Activated CD4-positive, CD25-positive, alpha-beta regulatory T cell treated with anti-CD3 and anti-CD28 coated beads, Interleukin-2, amount 50 U/mL, for 72 hours (primary cell): Measurements from ENCODE around the gene SOX3.

Experiments used
- DNase-seq: peaks from one replicate; pipeline ENCODE4 v3.0.0; 2021

SOX3 gene

DNA sequence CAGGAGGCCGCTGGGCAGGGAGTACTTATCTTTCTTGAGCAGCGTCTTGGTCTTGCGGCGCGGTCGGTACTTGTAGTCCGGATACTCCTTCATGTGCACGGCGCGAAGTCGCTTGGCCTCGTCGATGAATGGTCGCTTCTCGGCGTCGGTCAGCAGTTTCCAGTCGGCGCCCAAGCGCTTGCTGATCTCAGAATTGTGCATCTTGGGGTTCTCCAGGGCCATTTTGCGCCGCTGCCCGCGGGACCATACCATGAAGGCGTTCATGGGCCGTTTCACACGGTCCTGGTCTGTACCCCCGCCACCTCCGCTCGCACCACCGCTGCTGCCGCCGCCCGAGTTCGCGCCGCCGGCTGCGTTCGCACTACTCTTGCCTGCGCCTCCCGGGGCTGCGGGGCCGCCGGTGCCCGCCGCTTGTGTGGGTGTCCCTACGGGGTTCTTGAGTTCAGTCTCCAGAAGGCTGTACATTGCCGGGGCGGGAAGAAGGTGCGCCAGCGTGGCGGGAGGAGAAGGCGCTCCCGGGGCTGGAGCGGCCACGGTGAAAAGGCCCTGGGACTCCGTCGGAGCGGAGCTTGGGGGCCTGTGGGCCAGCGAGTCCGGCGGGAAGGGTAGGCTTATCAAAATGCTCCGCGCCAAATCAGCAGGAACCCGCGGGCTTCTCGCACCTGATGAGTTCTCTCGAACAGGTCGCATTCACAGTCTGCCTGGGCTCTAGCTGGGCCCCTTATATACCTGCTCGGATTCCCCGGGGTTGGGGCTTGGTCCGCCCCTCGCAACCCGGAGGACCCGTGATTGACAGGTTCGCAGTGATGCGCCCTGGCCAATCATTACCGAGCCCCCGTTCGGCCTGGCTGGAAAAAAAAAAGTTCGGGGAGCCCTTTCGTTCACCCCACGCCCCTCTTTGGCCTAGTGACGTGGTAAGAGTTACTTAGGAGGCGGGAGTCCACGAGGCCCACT is at the start of gene SOX3:
SOX3 (minus strand) TSS at position 699 of the 954 bp plus-strand sequence; CDS start at position 690, 9 bp downstream.
- DNase-seq: no peak

DNA sequence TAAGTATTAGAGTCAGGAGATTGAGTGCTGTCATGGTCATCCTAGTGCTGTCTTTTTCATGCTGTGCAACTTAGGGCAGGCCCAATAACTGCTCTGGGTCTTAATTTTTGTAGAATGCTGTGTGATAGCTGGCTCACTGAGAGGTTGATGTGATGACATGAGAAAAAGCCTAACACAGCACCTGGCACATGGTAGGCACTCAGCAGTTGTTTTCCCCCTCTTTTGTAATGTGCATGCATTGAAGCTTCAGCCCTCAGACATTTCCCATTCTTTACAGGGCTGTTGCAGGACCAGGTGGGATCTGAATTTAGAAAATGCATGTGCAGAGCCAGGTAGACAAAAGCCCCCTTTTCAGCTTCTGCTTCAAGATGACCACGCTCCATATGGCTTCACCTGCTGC is 44.1 kb upstream of the SOX3 start:
- DNase-seq: no peak

DNA sequence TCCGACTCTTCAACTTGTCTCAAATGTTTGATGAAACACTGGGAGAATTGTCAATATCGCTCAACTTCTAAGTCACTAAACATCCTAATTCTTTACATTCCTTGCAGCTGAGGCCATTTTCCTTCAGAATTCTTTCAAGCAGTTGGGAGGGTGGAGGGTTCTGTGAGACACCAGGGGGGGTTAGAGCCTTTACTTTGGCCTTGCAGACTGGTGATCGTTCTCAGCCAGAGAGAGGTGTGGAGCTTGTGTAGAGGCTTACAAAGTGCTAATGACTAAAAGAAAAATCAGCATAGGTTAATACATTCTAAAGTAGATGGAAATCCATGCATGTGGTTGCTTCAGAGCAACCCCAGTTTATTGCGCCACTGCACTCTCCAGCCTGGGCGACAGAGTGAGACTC is 21.3 kb upstream of the SOX3 start:
- no peak for DNase-seq

DNA sequence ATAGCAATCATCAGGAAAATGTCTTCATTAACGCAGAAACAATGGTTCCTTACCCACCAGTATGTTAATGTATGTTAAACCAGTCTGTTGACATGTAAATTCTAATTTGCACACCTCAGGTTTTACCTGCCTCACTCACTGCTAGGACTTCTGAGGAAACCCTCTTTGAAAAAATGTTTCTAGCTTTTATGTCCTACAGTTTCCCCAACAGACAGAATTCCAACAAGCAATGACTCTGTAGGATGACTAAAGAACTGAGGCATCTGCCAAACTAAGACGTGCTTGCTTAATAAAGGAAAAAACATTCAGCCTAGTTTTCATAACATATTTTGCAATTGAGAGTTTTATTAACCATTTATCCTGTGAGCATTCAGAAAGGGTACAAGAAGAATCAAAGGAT is 20.6 kb upstream of the SOX3 start:
- DNase-seq: no peak

DNA sequence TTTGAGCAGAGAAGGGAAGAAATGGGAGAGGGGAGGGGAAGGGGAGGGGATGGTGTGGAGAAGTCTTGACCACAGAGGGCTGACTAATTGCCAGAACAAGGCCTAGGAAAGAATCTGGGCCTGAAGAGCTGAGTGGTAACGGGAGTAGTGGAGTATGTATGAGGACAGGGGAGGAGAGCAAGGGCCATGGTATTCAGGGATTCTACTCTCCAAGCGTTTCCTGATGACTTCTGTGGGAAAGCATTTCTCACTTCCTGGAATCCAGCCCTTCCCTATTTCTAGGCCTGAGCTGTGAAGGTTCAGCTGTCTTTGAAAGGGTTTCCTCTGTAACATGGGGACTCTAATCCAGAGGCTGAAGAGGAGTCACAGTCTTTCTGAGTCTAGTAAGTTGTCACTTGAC is 19.7 kb upstream of the SOX3 start:
- no peak for DNase-seq

DNA sequence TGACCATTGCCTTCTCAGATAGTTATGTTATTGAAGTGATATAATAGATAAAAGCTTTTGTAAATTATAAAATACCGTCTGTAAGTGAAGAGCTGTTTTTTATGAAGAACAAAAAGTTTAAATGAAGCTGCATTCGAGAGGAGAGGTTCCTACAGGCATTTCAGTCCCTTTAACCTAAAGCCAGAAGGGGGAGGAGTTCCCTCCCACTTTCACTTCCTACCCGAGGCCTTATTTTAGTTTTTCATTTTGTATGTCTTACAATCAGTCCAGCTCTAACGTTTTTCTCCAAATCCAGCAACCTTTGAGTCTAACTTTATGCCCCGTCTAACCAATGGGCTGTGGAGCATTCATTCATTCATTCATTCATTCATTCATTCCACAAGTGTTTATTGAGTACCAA is 16.5 kb upstream of the SOX3 start:
- DNase-seq: no peak

DNA sequence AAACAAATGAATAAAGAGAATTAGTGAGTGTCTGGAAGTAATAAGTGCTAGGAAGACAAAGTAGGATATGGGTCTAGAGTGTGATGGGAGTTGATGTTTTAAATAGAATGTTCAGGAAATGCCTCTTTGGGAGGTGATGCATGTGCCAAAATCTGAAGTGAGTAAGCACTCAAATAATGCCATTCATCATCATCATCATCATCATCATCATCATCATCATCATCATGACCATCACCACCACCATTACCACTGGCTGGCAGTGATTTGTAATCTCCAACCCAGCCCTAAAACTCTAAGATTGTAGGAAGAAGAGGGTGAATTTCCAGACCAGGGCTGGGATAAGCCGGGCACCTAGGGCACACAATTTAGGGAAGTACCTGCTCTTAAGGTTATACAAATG is 9.7 kb upstream of the SOX3 start:
- DNase-seq: no peak

DNA sequence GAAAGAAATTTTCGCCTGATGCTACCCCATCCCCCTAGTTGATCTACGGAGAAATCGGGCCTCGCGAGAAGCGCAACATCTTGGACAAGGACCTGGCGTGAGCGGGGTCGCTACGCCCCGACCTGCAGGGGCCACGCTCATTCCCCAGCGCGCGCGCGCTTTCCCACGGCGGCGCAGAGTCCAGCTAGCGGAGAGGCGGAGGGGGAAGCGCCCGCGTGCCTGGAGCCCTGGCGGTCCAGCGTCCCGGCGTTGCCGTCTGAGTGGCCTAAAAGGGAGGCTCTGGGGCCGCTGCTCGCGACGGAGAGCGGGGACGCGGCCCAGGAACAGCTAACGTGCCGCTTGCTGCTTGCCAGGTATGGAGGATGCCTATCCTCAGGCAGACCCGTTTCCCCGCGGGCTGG is 6.0 kb upstream of the SOX3 start:
- DNase-seq: no peak

DNA sequence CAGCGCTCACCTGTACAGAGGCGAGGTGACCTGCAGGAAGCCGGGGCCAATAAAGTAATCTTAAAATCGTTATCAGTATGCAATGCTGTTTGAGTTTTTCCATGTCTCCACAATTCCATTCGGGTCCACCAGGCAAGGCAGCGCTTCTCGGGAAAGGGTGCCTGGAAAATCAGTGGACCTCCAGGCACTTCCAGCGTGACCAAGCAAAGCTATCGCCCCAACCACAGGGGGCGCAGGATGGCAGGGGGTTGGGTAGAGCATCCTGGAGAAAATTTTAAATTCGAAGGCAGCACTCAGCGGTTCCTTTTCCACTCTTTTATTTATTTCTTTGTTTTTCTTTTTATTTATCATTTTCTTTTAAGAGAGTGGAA is 5.4 kb upstream of the SOX3 start:
- no peak for DNase-seq

DNA sequence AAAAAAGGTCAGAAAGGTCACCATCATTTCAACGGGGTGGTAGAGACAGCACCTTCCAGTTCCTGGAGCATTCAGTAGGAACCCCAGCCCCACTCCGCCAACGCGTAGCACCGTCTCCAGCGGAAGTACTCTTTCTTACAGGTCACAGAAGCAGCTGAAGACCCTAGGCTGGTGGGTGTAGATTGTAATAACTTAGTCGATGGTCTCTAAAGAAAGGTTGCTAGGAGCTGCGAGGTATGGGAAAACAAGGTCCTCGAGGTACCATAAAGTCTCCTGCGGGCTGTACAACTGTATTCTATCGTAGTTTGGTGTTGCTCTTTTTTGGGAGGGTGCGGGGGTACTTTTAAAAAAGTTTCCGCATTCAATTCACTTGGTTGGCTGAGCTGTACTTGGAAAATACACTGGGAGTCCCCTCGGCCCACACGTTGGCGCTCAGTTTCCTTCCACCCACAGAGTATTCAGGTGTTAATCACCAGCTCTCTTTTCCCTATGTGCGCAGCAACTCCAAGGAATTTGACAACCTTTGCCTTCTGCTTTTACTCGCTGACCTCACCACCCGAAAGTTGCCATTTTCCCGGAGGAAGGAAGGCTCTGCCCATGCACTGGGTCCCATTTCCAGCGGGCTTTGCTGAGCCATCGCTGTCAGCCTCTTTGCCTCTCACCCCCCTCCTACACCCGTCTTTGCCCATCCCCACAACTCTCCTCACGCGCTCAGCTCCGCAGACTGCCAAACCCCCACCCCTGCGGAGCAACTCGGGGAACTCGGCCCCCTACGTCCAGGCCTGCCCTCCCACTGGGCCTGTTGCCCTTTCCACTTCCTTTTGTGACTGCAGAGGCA is 4.8 kb upstream of the SOX3 start:
- no peak for DNase-seq

DNA sequence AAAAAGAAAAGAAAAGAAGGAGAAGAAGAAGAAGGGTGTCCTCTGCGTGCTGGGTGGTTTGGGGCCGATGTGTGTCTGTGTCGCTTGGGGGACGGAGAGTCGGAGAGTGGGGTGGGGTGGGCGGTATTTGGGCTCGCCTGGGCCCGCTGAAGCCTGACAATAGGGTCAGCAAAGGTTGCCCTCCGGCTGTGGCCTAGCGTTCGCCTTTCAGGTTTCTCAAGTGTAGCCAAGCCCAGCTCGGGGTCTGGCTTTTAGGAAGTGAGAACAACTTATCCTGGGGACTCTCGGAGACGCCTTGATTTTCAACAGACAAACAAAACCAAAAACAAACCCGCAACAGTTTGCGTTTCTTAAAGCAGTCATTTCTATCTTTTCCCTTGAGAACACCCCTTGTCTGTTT is 4.1 kb upstream of the SOX3 start:
- DNase-seq: no peak

DNA sequence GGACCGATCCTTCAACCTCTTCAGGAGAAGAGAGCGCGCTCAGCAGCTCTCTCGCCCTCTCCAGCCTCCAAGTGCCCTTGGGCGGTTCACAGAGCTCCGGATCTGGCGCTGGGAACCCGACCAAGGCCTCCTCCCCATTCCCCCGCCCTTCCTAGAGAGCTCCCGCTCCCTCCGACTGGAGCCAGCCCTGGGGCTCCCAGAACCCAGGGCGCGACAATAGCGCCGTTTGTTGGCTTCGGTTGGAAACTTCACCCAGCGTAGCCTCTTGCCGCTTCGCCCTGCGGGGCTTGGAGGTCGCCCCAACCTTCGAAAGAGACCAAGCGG is 3.1 kb upstream of the SOX3 start:
- no peak for DNase-seq

DNA sequence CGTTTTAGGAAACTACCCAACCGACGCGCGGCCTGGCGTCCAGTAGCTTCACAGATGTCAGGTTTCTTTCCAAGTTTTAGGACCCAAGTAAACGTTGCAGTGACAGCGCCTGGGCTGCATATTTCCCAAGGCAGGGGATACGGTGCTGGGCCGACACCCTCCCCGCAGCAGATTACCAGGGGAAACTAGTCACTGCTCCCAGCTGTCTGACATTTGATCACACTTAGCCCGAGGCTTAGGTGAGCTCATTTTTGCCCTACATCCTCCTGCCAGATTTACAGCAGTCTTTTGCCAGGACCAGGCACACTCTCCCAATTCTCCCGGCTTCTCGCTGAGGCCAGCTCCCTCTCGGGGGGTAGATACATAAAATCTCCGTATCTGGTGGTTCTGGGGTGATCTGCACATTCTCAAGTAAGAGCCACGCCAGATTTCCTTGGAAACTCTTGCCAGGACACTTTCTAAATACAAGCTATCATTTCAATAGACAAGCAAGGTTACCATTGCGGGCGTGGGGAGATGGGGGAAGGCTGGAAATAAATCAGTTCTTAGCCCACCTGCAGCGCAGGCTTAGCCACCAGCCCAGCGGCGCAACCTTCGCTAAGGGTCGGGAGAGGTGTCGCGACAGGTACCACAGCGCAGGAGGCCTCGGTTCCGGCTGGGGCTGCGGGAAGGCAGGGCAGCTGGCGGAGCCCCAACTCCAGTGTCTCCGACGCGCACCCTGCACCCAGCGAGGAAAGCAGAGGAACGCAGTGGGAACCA is 2.5 kb upstream of the SOX3 start:
- DNase-seq: no peak

DNA sequence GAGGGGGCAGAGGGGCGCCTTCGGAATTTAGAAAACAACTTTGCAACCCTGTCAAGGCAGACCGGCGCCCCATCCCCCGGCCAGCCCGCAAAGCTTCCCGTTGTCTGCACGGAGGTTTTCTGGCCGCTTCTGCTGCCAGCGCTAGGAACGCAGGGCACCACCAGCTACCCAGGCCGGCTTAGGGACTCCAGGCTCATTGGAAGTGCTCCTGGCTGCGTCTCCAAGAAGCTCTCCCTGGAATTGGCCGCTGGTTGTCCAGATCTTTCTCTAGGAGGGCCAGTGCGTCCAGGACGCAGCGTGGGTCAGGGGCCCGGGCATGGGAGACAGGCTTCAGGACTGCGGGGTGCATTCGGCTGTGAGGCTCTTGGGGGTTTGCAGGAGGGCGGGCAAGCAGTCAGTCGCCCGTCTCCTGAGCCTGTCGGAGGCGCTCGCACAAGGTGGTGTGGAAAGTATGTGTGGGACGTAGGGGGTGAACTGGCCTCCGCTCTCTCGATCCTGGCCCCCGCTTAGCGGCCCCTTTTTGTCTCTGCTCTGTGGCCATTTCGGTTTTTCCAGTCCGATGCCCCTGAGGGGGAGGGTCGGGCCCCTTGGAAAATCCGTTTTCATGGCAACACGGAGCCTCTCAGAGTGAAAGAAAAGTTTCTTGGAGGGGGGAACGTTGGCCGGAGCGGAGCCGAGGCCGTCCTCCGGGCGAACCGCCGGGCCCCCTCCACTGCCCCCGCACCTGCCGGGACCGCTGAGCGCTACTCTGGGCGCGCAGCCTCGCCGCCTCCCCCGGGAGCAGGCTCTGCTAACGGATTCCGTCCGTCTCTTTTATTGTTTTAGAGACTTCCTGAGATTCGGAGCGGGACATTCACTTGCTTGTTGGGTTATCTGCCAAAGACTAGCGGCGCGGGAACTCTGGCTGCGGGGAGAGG is 810 bp upstream of the SOX3 start:
- DNase-seq: no peak

DNA sequence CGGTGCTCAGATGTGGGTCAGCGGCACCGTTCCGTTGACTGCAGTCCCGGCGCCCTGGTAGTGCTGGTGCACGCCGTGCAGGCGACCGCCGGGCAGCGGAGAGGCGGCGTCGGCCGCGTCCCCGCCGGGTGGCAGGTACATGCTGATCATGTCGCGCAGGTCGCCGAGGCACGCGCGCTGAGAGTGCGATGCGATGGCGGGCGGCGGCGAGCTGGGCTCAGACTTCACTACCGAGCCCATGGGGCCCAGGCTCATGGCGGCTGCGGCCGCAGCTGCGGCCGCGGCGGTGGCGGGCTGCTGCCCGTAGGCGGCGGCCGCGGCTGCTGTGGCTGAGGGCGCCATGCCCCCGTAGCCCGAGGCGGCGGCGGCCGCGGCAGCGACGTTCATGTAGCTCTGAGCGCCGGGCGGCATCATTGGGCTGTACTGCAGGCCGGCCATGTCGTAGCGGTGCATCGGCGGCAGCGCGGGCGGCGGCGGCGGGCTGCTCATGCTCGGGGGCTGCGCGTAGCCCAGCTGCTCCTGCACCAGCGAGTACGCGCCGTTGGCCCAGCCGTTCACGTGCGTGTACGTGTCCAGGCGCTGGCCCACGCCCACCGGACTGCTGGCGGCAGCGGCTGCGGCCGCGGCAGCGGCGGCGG is 1.0 kb downstream of the SOX3 start:
- no peak for DNase-seq

DNA sequence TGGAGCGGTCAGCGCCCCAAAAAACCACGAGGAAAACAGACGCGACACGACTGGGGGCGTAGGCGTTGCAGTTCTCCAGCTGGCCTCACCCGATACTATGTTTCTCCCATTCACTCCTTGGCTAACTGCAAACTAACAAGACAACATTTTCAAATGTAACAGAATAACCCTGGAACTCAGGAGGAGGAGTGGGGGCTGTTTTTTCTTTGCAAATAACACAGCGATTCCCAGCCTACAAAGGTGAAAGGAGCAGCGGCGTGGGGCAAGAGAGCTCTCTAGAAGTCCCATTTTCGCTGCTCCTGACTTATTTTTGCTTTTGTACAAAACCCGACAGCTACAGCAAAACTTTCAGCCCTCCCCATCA is 1.6 kb downstream of the SOX3 start:
- no peak for DNase-seq

DNA sequence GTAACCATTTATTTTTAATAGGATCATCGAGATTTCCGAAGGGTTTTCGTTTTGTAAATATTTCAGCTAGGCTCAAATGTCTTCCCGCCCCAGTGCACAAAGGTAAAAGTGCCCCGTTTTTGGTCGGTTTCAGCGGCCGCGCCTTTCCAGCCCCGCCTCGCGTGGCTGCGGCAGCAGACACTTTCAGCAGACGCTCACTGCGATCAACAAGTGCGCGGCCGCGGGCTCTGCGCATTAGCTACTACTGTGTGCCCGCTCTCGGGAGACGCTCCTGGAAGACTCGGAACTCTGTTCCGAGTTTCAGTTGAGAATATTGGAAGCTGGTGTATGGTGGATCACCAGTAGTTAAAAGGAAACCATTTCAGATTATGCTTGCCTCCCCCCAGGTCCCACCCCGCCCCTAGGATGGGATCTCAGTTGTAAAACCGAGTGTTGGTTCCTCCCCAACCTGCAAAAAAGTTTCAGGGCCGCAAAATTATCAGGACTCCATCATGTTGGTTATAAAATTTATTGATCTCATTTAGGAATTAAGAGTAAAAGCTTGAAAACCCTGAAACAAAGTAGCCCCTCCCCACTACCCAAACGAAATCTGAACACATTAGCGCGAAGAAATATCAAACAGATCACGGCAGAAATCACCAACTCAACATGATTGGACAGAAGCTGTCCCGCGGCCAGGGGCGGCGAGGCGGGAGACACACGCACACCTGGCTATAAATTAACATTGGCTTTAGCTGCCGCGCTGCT is 2.2 kb downstream of the SOX3 start:
- DNase-seq: no peak

DNA sequence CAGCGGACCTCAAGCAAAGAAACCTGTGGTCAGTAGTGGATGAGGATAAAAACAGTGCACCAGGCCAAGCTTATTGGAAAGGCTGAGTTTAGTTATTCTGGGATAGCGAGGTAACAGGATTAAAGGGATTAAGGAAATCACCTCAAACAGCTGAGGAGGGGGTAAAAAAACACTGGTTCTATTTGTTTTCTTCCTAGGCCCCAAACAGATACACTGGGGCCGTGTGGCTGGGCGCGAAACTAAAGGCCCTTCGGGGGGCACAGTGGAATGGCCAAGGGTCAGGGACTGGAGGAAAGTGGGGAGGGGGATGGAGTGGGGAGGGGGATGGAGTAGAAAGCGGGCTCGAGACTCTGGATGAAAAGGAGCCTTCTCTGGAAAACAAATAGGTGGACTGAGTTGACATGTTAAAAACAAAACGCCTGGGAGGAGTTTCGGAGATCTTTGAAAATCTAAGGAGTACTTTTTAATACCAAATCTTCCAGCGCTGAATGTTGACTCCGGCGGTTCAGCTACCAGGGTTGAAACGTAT is 2.9 kb downstream of the SOX3 start:
- DNase-seq: no peak

DNA sequence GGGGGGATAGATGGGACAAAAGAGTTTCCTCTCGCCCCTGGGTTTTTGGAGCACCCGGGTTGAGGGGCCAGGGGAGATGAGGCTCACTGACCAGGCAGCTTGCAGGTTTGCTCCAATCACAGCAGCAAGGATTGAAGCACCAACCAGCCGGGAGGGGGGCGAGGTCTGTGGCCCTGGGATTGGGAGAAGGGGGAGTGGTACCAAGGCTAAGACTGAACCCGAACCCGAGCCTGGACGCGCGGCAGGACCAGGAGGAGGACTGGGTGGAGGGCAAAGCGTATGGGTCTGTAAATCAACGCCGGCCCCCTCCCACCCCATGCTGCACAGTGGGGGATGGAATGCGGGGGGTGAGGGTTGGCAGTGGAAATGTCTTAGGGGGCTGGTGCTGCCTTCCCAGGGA is 3.5 kb downstream of the SOX3 start:
- DNase-seq: no peak

DNA sequence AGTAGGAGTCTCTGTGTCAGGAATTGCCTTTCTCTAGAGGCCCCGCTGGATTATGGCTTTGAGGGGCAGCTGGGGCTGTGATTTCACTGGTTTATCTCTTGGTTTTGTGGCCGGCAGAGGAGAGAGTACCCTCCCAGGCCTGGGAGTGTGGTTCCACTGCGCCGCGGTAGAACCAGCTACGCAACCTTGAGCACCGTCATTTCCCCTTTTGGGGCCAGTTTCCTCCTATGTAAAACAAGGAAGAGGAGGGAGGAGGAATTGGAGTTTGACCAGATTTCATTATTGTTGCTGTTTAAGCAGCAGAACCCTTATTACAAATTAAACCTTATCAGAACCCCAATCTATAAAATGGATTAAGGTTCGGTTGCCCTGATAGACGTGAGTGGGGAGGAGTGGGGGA is 4.4 kb downstream of the SOX3 start:
- DNase-seq: no peak

DNA sequence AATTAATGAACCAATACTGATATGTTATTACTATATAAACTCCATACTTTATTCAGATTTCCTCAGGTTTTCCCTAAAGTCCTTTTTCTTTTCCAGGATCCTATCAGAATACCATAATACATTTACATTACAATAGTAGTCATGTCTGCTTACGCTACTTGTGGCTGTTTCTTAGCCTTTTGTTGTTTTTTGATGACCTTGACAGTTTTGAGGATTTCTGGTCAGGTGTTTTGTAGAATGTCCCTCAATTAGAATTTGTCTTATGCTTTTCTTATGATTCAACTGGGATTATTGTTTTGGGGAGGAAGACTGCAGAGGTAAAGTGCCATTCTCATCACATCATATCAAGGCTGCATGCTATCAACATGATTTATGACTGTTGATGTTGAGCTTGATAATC is 9.1 kb downstream of the SOX3 start:
- no peak for DNase-seq
